KOPT-K1 (cell line): ENCODE data around the gene SH3PXD2A.

Source experiments
- H3K27ac ChIP-seq: fragments of 200-600 bp; sonication (generic); 2 replicates; pipeline ENCODE4 v1.5.1; 2016; ENCODE audit warnings: antibody characterized with exemption, mild to moderate bottlenecking, low read depth, low read length; ENCODE audit not compliant: poor library complexity, severe bottlenecking
- H3K36me3 ChIP-seq: fragments of 200-600 bp; sonication (generic); 2 replicates; pipeline ENCODE4 v1.5.1; 2017; ENCODE audit warnings: antibody characterized with exemption, mild to moderate bottlenecking, low read length, moderate library complexity; ENCODE audit not compliant: insufficient read depth
- H3K9me3 ChIP-seq: fragments of 200-600 bp; sonication (generic); 2 replicates; pipeline ENCODE4 v1.5.1; 2017; ENCODE audit warnings: antibody characterized with exemption, low read length, mild to moderate bottlenecking; ENCODE audit not compliant: insufficient read depth, poor library complexity, severe bottlenecking

SH3PXD2A gene

GRCh38 chr10:103687718-103688117 is 167.7 kb downstream of the SH3PXD2A start:
- no peaks in the 10 kb centered on the region for H3K9me3 ChIP-seq
- H3K27ac ChIP-seq: no peak overlapping the region
- H3K36me3 ChIP-seq: no peaks in the 10 kb centered on the region

GRCh38 chr10:103687172-103687571 is 168.2 kb downstream of the SH3PXD2A start:
- Histone ChIP-seq H3K36me3 (no peaks in the 10 kb centered on the region), H3K9me3 (no peaks in the 10 kb centered on the region), H3K27ac (no peak overlapping the region)

DNA sequence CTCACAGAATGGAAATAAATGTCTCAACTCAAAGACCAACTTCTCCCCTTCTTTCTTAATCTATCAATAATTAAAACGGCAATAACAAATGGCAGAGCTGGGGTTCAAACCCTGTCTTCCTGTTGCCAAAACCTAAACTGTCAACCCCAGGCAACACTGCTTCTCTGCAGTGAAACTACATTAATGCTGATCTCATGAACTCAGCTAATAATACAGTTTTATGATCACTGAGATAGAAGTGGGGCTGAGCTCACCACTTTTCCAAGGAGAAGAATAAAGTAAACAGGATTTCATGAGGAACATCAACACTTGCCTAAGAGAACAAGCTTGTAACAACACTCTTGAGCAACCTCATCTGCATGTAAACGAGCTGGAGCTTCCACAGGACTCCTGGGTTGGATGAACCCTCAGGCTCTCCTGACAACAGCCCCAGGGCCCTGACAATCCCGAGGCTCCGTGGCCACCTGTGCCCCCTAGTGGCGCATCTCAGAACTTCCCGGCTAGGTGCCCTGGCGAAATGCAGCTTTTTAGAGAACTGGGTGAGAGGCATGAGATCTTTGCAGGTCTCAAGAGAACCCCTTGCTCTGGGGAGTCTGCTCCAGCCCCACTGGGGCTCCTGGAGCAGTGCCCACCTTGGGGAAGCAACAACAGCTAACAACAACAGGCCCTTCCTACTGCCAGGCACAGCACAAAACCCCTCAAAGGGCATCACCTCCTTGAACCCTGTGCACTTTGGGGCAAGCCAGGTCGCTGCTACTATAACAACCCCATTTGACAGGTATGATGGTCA is 169.3 kb downstream of the SH3PXD2A start:
- Histone ChIP-seq H3K27ac (no peak overlapping the region), H3K36me3 (no peaks in the 10 kb centered on the region), H3K9me3 (no peaks in the 10 kb centered on the region)

GRCh38 chr10:103683851-103684250 is 171.5 kb downstream of the SH3PXD2A start:
- Histone ChIP-seq H3K36me3 (no peaks in the 10 kb centered on the region), H3K9me3 (no peaks in the 10 kb centered on the region), H3K27ac (no peak overlapping the region)

GRCh38 chr10:103682631-103683030 is 172.7 kb downstream of the SH3PXD2A start:
- Histone ChIP-seq H3K36me3 (no peaks in the 10 kb centered on the region), H3K27ac (no peak overlapping the region), H3K9me3 (no peaks in the 10 kb centered on the region)

DNA sequence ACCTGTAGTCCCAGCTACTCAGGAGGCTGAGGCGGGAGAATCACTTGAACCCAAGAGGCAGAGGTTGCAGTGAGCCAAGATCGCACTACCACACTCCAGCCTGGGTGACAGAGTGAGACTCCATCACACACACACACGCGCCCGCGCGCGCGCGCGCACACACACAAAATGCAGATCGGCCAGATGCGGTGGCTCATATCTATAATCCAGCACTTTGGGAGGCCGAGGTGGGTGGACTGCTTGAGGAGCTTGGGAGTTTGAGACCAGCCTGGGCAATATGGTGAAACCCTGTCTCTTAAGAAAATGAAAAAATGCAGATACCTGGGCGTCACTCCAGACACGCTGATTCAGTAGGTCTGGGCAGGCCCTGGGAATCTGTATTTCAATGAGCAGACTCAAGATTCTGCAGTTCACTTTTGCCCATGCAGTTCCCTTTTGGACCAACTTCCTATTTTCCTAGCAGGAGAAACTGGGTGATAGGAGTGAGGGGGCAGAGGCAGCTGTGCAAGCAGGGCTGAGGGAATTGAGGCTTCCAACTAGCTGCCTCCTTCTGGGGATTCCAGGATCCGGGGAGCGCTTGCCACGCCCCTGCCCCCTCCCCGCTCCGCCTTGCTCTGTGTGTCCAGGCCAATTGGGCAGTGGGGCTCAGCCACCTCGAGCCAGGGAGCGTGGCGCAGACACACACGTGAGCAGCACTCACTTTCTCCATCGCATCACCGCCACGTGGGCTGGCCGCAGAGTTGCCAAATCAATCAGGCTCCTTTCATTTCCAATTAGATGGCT is 173.6 kb downstream of the SH3PXD2A start:
- Histone ChIP-seq H3K9me3 (no peaks in the 10 kb centered on the region), H3K27ac (no peak overlapping the region), H3K36me3 (no peaks in the 10 kb centered on the region)

DNA sequence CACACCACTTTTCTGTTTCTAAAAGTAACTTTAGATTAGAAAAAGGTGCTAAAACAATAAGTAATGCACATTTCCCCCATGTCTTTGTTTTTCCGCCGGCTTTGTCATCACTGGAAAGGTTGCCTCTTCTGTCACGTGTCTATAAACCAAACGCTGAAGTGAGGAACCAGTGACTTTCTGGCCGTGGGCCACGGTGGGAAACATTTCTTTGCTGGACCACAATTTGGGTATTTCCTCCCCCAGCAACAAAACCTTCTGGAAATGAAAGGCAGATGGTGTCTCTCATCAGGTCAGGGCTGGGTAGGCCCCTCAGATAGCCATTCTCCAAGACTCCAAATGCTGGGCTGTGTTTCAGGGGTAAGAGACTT is 174.5 kb downstream of the SH3PXD2A start:
- Histone ChIP-seq H3K27ac (no peak overlapping the region), H3K36me3 (no peaks in the 10 kb centered on the region), H3K9me3 (no peaks in the 10 kb centered on the region)

GRCh38 chr10:103679096-103679790 is 176.1 kb downstream of the SH3PXD2A start:
- no peaks in the 10 kb centered on the region for H3K9me3 ChIP-seq
- no peaks in the 10 kb centered on the region for H3K36me3 ChIP-seq
- no peak overlapping the region for H3K27ac ChIP-seq

- Histone ChIP-seq H3K9me3 (no peaks in the 10 kb centered on the region), H3K36me3 (no peaks in the 10 kb centered on the region), H3K27ac (no peak overlapping the region)
These were observed 177.2 kb downstream of the SH3PXD2A start for GRCh38 chr10:103678178-103678526.

DNA sequence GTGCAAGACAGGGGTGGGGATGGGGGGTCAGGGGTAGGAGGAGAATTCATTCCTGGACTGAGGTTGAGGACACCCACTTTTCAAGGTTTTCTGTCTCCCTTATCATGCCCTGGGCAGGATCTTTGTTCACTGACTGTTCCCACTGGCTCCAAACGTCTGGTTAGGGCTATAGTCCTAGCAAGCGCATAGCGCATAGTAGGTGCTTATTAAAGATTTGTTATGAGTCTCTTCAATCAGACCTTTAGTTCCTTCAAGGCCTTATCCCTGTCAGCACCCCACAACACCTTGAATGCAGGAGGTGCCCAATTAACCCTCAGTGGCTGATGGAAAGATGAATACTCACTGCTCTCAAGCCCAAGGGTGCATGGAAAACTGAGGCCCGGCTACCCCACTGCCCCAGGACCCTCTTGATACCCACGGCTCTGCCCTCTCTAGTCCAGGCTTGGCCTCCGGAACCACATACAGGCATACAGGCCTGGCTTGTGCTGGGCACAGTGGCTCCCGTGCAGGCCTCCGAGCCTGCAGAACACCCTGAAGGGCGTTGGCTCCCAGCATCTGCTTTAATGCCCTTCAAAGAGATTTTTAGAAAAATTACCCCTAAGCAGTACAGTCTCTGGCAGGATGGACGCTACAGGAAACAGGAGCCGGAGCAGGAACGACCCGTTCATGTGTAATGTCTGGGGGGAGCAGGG is 177.7 kb downstream of the SH3PXD2A start:
- Histone ChIP-seq H3K36me3 (no peaks in the 10 kb centered on the region), H3K9me3 (no peaks in the 10 kb centered on the region), H3K27ac (no peak overlapping the region)

GRCh38 chr10:103676851-103677417 is 178.4 kb downstream of the SH3PXD2A start:
- no peak overlapping the region for H3K27ac ChIP-seq
- no peaks in the 10 kb centered on the region for H3K9me3 ChIP-seq
- H3K36me3 ChIP-seq: no peaks in the 10 kb centered on the region

GRCh38 chr10:103676058-103676785 is 179.2 kb downstream of the SH3PXD2A start:
- no peak overlapping the region for H3K27ac ChIP-seq
- H3K36me3 ChIP-seq: no peaks in the 10 kb centered on the region
- no peaks in the 10 kb centered on the region for H3K9me3 ChIP-seq

DNA sequence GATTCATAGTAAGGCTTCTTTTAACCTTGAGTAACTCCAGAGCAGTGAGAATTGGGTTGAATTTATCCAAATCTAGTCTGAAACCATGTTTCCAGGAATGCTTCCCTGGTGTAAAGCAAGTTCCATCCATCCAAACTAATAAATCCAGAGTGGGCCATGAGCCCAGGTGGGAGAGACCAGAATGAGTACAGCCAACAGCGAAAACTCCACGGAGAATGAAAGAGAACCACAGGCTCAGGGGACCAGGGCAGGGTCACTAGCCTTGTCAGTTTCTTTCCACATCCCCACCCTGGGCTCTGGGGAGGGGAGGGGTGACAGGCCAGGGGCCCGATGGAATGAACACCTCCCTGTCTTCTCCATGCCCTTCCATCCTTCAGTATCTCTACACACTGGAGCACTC is 181.8 kb downstream of the SH3PXD2A start:
- H3K27ac ChIP-seq: no peak overlapping the region
- H3K9me3 ChIP-seq: no peaks in the 10 kb centered on the region
- no peaks in the 10 kb centered on the region for H3K36me3 ChIP-seq

DNA sequence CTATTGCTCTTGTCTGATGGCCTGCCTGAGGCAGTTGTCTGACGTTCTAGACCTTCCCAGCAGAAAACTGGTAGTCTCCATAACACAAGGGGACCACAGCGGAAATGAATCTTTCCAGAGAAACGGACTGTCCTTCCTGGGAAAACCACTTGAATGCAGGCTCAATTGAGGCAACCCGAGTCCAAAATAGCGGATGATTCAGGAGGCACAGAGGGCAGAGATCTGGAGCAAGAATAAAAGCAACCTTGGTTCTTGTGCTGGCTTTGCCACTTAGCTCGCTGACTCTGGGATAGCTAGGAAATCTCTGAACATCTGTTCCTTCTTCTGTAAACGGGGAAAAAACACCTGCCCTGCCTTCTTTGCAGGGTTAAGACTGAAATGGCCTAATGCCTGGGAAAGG is 183.0 kb downstream of the SH3PXD2A start:
- Histone ChIP-seq H3K36me3 (no peaks in the 10 kb centered on the region), H3K9me3 (no peaks in the 10 kb centered on the region), H3K27ac (no peak overlapping the region)
